Ovary (tissue), 9 donors: ENCODE data around the gene MAPK1. TPM values are rescaled to one million over a fixed set of nuclear protein-coding genes. Genes with fewer than 3 reads are reported as not detected.

Experiments
- DNase-seq, 5 donors: peaks; one replicate each; pipeline ENCODE4 v3.0.0-alpha.2; 2019 to 2020
- H3K27ac ChIP-seq, 2 donors: fragments of 200-600 bp; one replicate each; pipeline versions ENCODE4 v1.5.1 to v1.8.0; 2019 to 2022
- H3K27me3 ChIP-seq: fragments of 200-600 bp; one replicate; pipeline ENCODE4 v1.8.0; 2022
- H3K36me3 ChIP-seq: fragments of 200-600 bp; sonication (generic); one replicate; pipeline ENCODE4 v1.5.1; 2019
- H3K4me1 ChIP-seq: one replicate; pipeline ENCODE4 v1.8.1; 2013; ENCODE audit warnings: mild to moderate bottlenecking, moderate library complexity; ENCODE audit not compliant: insufficient read depth
- H3K4me3 ChIP-seq: fragments of 200-600 bp; sonication (generic); one replicate; pipeline ENCODE4 v1.5.1; 2017
- H3K9me3 ChIP-seq, 2 donors: fragments of 200-600 bp in 1 of 2; sonication (generic) in 1 of 2; one replicate each; pipeline versions ENCODE4 v1.5.1 to v1.8.1; 2013 to 2019; ENCODE audit warnings: mild to moderate bottlenecking in 1 of 2, moderate library complexity in 1 of 2
- EP300 ChIP-seq: sonication (generic); formaldehyde crosslinking; IDR thresholded peaks from one replicate; pipeline ENCODE4 v1.6.1; 2017; ENCODE audit warnings: antibody characterized with exemption
- POLR2A ChIP-seq: fragments of 450-650 bp; IDR thresholded peaks from one replicate; pipeline ENCODE4 v1.6.1; 2017; ENCODE audit warnings: antibody characterized with exemption, mild to moderate bottlenecking, moderate library complexity
- WGBS, 3 donors: extraction: QIAGEN DNeasy Blood & Tissue Kit in 1 of 3; methylation state at CpG; one replicate each; pipeline versions ENCODE4 v1.1.5 to v1.1.7; 2013 to 2017; 5-methylcytosine and 5-hydroxymethylcytosine counted together
- intact Hi-C, 4 donors: fragments of 100-400 bp; cut with DNase I; formaldehyde crosslinking; loops; one replicate each; pipeline versions ENCODE4 v1.11.0 to v1.15.1; 2022 to 2023
- polyA plus RNA-seq, 2 donors: library from polyadenylated mRNA; stranded (reverse); fragments of 200-250 nt in 1 of 2; fragments of 350-450 nt in 1 of 2; fragmentation: Illumina TruSeq in 1 of 2; extraction: RNeasy Lipid Tissue Mini Kit (QIAGEN cat#74804) in 1 of 2; gene quantifications; one replicate each; pipeline ENCODE4 v1.2.3, GENCODE V29; 2013 to 2014
- total RNA-seq, 7 donors: library from RNA; depleted of rRNA in 2 of 7; stranded (reverse); fragments of >200 nt in 2 of 7; fragmentation: NEBNext Ultra II Directional in 3 of 7; extraction: Animal tissue kit (Norgen Biotek cat#: 25700) in 3 of 7; gene quantifications; one replicate each; pipeline versions ENCODE4 v1.1.0 to v1.2.4, GENCODE V29; 2016 to 2023
- TF ChIP-seq, protein P1 (sequence below), 3 donors: fragments of 450-650 bp in 2 of 3; fragments of 200-600 bp in 1 of 3; IDR thresholded peaks; one replicate each; pipeline versions ENCODE4 v1.5.1 to v1.8.0; 2016 to 2022; ENCODE audit warnings: antibody characterized with exemption in 3 of 3, mild to moderate bottlenecking in 1 of 3
- donor health status: DM: no; HTN: no; CAD: no; lungs with moderate emphysema.
- donor health status: DM: no; HTN: no; CAD: no.
- donor health status: Bipolar disorder and iron deficiency.
- donor health status: DM: yes; HTN: yes; CAD: no.
- donor health status: DM: no; HTN: no; CAD: no.
- donor health status: DM: yes; HTN: yes; CAD: no.

MAPK1 gene
- total and polyA plus RNA-seq, 9 donors = 12.3 to 125 (median 98.1) TPM

DNA sequence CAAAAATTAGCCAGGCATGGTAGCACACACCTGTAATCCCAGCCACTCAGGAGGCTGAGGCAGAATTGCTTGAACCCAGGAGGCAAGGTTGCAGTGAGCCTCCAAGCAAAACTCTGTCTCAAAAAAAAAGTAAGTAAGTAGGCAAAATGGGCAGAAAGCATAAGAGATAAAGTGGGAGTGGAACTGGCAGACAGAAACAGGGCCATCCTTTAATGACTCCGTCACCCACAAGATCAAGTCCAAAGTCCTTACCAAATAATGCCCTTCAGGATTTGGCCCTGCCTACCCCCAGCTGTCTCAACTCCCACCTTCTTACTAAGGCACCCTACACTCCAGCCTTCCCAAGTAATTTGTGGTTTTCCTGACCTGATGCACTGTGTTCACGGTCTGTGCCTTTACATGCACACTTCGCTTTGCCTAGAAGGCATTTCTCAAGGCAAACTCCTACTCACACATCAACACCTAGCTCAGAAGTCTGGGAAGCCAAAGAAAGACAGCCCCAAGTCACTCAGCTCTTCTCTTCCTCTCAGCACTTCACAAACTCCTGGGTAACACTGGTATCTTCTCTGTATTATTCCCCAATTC is 6.1 kb downstream of the MAPK1 start:
- intact Hi-C loops = no loop called here
- no peak overlapping the region for H3K4me3 ChIP-seq
- H3K36me3 ChIP-seq = no peaks in the 10 kb centered on the region
- H3K9me3 ChIP-seq = no peaks in the 10 kb centered on the region
- 80 to 83% (median 80%) methylated on average over 3 of the region's 3 CpGs for WGBS, 3 donors
- peaks cover 15% of the 10 kb centered on the region for H3K4me1 ChIP-seq
- no peak overlapping the region for H3K27ac ChIP-seq
- no peaks in the 10 kb centered on the region for H3K27me3 ChIP-seq
- TF ChIP-seq, protein P1, sequence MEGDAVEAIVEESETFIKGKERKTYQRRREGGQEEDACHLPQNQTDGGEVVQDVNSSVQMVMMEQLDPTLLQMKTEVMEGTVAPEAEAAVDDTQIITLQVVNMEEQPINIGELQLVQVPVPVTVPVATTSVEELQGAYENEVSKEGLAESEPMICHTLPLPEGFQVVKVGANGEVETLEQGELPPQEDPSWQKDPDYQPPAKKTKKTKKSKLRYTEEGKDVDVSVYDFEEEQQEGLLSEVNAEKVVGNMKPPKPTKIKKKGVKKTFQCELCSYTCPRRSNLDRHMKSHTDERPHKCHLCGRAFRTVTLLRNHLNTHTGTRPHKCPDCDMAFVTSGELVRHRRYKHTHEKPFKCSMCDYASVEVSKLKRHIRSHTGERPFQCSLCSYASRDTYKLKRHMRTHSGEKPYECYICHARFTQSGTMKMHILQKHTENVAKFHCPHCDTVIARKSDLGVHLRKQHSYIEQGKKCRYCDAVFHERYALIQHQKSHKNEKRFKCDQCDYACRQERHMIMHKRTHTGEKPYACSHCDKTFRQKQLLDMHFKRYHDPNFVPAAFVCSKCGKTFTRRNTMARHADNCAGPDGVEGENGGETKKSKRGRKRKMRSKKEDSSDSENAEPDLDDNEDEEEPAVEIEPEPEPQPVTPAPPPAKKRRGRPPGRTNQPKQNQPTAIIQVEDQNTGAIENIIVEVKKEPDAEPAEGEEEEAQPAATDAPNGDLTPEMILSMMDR (IDR thresholded peaks at IDR 0.05) = no peak
- TF ChIP-seq EP300 (no peak), POLR2A (no peak)
- DNase-seq = no peak

DNA sequence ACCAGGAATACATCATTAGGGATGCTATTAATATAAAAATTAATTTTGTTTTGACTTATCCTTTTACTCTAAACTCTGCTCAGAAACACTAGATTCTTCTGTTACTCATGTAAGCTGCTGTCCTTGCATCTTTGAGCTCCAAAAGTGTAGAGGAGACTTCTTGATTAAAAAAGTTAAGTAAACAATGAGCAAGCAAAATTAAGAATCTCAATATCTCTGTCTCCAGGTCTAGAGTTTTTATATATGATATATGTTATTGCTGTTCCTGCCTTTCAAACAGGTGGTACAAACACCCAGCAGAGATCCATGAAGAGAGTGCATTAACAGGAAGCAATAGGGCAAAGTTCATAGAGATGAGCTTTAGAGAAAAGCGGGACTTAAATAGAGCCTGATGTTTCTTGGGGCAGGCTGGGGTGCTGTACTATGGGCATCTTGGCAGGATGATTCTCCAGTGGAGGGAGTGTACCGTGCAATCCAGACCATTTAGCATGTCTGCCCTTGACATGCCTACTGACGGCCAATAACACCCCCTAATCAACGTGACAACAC is 6.9 kb downstream of the MAPK1 start:
- intact Hi-C loops = no loop called here
- TF ChIP-seq, protein P1 (IDR thresholded peaks at IDR 0.05) = no peak
- no peak for TF ChIP-seq EP300
- no peak for TF ChIP-seq POLR2A
- peaks cover 18% of the 10 kb centered on the region for H3K4me1 ChIP-seq
- no peak overlapping the region for H3K27ac ChIP-seq
- no peak for DNase-seq
- no peaks in the 10 kb centered on the region for H3K27me3 ChIP-seq
- H3K9me3 ChIP-seq = no peaks in the 10 kb centered on the region
- WGBS, 3 donors = 56 to 68% (median 66%) methylated on average over 4 of the region's 4 CpGs
- H3K36me3 ChIP-seq = no peaks in the 10 kb centered on the region
- H3K4me3 ChIP-seq = no peak overlapping the region

DNA sequence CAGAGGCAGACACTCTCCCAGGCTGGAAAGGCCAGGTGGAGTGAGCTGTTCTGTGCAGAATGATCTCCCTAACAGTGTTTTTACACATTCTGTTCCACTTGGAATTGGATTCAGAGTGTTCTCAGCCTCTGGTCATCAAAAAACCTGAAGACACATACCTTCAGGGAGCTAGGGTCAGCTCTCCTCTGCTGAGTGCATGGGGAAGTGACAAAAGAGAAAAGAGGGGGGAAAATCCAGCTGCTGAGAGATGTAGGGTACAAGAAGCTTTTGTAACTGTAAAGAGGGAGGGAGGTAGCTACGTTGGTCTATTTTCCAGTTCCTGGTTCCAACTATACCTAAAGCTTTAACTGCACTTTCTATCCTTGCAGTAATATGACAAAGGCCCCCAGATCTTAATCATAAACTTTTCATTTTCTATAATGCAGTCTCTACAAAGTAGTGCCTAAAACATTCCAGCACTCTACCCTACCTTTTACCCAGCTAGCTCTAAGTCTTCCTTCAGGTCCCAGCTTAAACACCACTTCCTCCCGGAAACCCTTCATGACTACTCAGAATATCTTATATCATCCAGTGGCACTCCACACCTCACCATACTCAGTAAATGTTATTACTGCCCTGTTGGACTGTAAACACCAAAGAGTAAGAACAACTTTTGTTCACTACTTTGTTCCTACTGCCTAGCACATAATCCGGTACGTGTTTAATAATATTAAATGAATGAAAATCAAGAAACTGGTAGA is 9.2 kb downstream of the MAPK1 start:
- no peaks in the 10 kb centered on the region for H3K9me3 ChIP-seq
- no peaks in the 10 kb centered on the region for H3K27me3 ChIP-seq
- 83 to 90% (median 90%) methylated on average over 4 of the region's 4 CpGs for WGBS, 3 donors
- H3K36me3 ChIP-seq = no peaks in the 10 kb centered on the region
- no peak for DNase-seq
- peaks cover 13% of the 10 kb centered on the region for H3K4me1 ChIP-seq
- no peak overlapping the region for H3K27ac ChIP-seq
- TF ChIP-seq, protein P1 (IDR thresholded peaks at IDR 0.05) = no peak
- TF ChIP-seq EP300 (no peak), POLR2A (no peak)
- intact Hi-C loops = no loop called here
- H3K4me3 ChIP-seq = no peak overlapping the region

DNA sequence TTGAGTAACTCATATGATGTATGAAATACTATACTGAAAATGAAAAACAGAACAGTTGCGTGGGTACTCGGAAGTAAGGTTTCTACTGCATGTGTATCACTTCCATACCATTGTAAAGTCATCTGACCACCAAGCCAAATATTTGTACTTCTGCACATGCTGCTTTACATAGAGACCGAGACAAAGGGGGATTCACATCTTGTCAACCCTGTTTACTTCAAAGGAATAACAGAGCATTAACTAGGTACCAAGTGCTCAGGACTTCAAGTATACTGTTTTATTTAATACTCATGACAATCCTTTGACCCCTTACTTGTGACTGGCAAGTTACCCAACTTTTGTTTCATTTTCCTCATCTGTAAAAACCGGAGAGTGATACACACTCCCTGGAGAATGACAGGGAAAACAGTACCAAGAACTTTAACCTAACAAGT is 9.9 kb downstream of the MAPK1 start:
- WGBS, 3 donors = 73 to 81% (median 73%) methylated on average over 4 of the region's 4 CpGs
- Histone ChIP-seq H3K36me3 (no peaks in the 10 kb centered on the region), H3K4me3 (no peak overlapping the region), H3K27me3 (no peaks in the 10 kb centered on the region), H3K27ac (no peak overlapping the region), H3K9me3 (no peaks in the 10 kb centered on the region), H3K4me1 (peaks cover 13% of the 10 kb centered on the region)
- intact Hi-C loops = no loop called here
- DNase-seq = no peak
- TF ChIP-seq, protein P1 (IDR thresholded peaks at IDR 0.05) = no peak
- TF ChIP-seq EP300 (no peak), POLR2A (no peak)
